Stimulated activated CD4-positive, alpha-beta T cell treated with anti-CD3 and anti-CD28 coated beads, TNF-alpha, amount 100 ng/mL, for 4 hours (primary cell): Measurements from ENCODE around the gene PARD3B.

Experiments used
- DNase-seq, 3 experiments: peaks; one replicate each; pipeline ENCODE4 v3.0.0-alpha.2; 2020; ENCODE audit warnings: low read depth in 3 of 3

The PARD3B gene

DNA sequence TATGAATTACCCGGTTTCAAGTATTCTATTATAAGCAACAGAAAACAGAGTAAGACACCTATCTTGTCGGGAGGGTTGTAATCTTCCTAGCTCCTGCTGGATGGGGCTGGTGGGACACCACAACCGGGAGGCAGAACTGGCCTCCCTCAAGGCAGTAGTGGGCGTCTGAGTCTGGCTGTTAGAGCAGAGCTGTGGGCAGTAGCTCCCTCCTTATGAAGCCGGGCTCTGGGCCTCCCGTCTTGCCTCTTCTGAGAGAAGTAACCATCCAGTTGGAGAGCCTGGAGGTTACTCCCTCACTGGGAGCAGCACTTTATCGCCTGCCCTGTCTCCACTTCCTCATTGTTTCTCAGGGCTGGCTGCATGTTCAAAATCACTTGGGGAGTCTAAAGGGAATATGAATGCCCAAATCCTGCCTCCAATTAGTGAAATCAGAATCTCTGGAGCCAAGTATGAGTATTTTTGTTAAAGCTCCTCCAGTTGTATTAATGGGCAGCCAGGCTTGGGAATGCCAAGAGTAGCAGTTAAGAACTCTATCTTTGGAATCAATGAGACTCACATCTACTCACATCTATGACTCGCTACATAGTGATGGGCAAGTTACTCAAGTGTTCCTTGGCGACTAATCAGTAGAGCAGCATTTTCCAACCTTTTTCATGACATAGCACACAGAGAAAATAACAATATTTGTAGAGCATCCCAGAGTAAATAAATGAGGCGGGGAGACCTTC is 1109.8 kb downstream of the PARD3B start:
- DNase-seq: no peak

DNA sequence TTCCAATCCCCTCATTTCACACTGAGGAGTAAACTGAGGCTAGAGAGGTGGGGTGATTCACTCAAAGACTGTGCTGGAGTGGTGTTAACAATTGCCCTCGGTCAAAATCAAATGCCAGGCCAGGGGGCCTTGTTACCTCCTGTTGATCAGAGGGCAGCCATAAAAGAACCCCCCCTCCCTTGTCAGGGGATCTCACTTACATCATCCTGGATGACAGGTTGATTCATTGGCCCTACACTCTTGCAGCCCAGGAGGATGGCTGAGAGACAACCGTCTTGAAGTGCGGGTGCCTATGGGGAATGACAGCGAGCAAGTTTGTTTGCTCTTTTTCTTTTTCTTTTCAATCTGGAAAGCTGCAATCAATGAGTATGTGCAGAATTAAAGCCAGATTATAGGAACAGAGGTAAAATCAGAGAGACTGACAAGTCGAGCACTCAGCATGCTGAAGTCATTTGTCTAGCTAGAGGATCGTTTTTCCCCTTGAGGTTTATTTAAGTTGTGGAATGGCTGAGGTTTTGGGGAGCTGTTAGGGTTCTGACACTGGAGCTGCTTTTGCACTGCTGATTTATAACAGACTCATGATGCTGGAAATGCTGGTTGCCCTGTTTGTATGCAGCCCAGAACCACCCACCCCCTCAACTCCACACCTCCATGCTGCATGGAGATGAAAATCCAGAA is 1110.6 kb downstream of the PARD3B start:
- no peak for DNase-seq

DNA sequence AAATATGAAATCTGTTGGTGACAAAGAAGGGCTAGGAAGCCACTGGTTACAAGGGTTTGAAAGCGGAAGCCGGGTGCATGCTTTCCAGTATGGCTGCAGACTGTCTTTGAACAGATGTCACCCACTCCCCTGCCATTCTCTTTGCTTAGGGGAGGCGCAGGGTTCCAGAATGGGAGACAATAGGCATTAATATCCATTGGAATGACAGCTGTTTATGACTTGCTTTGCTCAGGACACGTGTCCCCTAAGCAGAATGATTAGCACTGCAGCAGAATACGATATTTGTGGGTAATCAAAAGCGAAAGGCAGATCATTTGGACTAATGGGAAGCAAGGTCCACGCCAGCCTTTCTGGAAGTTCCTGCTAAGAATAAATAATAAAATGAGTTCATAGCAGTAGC is 1111.2 kb downstream of the PARD3B start:
- no peak for DNase-seq

DNA sequence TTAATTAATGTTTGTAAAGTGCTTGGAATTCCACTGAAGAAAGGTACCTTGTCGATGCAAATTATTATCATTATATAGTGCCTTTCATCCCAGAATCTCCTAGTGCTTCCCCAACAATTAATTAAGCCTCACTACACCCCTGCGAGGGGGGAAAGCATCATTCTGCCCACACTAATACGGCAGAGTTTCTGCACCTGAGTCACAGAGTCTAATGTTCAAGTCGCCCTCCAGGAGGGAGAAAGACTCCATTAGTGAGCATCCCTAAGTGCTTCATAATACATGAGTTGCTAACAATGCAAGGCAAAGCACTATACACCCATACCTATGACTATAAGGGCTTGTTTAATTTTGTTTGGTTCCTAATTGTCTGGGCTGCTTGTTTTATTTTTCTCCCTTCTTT is 1111.7 kb downstream of the PARD3B start:
- no peak for DNase-seq

DNA sequence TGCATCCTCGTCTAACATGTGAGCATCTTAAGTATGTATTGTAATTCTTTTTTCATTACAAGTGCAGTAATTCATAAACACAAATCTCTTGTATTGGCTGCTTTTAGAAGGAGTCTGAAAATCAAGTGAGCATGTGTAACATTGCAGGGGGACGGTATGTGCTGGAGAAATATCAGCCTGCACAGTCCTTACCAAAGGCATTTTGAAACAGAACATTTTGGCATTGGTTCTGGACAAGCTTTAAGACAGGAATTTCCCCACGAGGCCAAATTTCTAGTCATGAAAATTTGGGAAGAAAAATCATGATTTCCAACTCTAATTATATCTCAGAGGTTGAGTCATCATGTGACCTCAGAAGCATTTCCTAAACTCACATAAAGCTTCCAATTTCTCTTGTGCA is 1112.3 kb downstream of the PARD3B start:
- DNase-seq: no peak

DNA sequence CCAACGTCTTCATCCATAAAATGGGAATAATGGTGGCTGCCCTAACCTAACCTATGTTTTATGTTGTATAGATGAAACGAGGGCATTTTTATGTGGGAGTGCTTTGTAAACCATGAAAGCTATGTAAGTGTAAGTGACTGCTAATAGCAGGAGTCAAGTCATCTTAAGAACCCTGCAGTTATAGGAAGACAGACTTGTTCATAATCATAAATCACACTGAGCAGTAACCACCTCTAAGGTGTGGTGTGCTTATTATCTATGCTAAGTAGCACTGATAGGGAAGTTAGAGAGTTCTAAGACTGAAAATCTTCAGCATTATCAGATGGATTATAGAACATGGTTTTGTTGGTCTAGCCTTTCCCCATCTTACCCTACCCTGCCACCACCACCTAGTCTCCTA is 1112.8 kb downstream of the PARD3B start:
- no peak for DNase-seq

DNA sequence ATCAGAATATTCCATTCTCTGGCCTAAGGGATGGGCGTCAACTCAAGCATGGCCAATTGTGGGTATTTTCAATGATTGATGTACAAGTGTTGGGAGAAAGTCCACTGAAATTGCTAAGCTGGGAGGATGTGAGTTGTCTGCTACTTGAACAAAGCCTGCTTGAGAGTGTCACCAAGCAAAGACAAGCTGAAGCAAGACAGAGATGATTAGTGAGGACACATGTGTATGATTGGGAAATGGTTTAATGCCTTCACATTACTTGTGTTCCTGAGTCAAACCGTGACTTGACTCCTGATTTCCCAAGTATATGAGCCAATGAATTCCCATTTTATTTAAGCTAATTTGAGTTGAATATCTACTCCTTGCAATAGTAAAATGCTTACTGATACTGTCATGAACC is 1113.3 kb downstream of the PARD3B start:
- DNase-seq: no peak

DNA sequence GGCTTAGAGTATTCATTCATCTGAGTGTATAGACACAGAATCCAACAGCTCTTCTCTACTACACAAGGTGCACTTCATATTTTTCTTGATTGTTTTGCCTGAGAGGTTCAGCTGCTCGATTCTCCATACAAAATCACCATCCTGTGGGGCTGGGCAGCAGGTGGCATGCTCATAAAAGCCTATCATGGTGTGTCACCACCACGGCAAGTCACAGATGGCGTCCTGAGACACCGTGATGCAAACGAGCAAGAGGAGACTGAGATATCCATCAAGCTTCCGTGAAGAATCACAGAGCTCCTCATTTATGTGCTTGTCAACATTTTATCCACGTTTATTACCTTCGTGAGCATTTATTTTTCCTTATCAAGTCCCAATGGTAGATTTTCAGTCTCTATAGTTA is 1114.6 kb downstream of the PARD3B start:
- DNase-seq: no peak

DNA sequence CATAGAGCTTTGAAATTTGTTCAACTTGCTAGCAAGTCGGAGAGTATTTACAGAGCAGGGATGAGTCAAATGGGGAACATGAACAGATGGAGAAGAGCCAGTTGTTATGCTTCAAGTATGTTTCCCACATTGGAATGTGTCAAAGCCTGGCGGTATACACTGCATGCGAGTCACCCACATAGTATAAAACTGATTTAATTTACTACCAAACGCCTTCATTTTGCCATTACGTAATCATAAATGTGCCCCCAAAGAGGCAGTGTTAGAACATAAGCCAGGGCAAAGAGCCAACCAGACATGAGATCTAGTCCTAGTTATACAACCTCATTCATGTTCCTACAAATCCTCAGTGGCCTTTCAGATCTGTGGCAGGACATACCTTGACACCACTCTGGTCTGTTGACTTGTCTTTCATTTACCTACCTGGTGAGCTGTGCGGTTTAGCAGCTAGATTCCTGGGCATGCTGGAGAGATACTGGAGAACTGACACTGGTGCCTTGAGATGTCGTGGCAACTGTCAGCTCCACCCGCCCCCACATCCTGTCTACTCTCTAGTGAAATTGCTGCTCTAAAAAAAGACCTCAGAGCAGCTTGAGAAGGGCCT is 1115.3 kb downstream of the PARD3B start:
- peak in 2 of 3 experiments; percentile 3 to 22 for DNase-seq

DNA sequence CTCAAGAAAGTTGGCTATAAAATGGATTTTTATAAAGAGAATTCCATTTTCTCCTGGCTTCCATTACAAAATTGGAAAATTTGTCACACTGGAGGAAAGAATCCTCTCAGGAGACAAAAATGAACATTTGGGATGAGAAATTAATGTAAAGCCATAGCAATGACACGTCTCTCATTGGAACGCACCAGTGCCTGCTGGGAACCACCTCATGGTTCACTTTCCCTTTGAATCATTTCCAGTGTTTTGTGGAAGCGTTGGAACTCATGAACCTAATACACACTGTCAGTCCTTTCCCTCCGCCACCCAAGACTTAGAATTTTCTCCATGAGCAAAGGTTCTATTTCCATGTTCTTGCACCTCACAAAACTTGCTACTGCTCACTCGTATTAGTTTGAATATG is 1116.0 kb downstream of the PARD3B start:
- DNase-seq: no peak

DNA sequence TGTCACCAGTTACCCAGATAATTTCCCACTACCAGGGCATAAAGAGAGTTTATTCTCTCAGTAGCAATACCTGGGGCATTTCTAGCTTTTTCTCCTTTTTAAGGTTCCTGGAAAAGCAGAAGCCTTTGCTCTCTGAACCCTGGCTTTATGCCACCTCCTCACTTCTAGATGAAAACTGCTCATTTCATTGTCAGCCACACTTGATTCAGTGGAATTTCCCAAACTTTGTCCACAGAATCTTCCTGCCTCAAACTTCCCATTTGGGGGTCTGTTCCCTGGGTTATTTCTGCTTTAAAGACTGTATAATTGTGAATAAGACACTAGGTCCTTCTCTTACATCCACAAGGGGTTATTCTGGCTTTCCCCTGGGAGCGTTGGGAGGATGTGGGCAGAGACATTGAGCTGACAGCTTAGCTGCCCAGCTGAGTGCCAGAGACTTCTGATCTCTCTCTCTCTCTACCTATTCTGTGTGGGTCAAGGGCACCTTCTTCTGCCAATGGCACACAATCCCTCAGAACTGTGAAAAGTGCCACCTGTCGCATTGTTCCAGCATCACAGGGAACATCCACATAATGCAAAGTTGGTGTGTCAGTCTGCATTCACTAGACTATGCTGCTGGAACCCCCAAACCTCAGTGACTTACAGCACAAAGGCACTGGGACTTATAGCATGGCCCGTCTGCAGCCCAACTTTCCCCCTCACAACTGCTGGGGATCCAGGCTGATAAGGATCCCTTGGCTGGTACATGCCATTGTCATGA is 1117.1 kb downstream of the PARD3B start:
- DNase-seq: no peak

DNA sequence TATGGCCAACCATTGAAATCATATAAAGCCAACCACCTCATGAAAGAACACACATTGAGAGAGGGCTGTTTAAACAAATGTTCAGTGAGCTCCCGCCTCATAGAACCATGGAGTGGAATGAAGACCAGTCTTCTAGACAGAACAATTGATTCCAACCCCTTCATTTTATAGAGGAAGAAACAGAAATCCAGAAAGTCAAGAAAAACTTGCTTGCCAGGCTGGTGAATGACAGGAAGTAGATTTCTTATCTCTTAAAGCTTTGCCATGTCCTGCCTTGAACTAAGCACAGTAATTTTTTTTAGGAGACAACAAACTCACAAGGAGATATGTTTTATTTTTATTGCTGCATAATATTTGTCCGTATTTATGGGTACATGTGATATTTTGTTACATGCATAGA is 1120.5 kb downstream of the PARD3B start:
- DNase-seq: no peak
